K562 (cell line): Measurements from ENCODE around the gene CELF6. TPM values are rescaled to one million over a fixed set of nuclear protein-coding genes. Genes with fewer than 3 reads are reported as not detected.

Experiments used
- CBFA2T2 ChIP-seq: fragments of 450-650 bp; conservative IDR thresholded peaks from 2 replicates; pipeline ENCODE4 v1.6.1; 2017; ENCODE audit warnings: mild to moderate bottlenecking
- CHD2 ChIP-seq: IDR thresholded peaks from 2 replicates; pipeline ENCODE4 v1.6.1; 2011; ENCODE audit warnings: low read depth, low read length
- ESRRB ChIP-seq: fragments of 250-450 bp; sonication (Bioruptor Pico); IDR thresholded peaks from 2 replicates; pipeline ENCODE4 v1.5.0; 2020; ENCODE audit warnings: mild to moderate bottlenecking, moderate library complexity, borderline replicate concordance
- ETV1 ChIP-seq: fragments of 450-650 bp; conservative IDR thresholded peaks from 2 replicates; pipeline ENCODE4 v1.6.1; 2016; ENCODE audit warnings: missing genetic modification characterization, control low read depth, low read depth, missing compliant biosample characterization
- ETV6 ChIP-seq, 3 experiments: fragments of 150-350 bp in 1 of 3; sonication (generic) in 1 of 3; formaldehyde crosslinking in 1 of 3; IDR thresholded peaks; 2 replicates each; pipeline versions ENCODE4 v1.6.1 to v1.8.0; 2014 to 2022; ENCODE audit warnings: borderline replicate concordance in 2 of 3, low read depth in 2 of 3, antibody characterized with exemption in 1 of 3, low read length in 1 of 3, mild to moderate bottlenecking in 1 of 3, missing genetic modification reagents in 1 of 3
- HDAC1 ChIP-seq, 2 experiments: fragments of 450-650 bp; IDR thresholded peaks; 2 replicates each; pipeline ENCODE4 v1.6.1; 2016 to 2017; ENCODE audit warnings: inconsistent platforms in 1 of 2, mild to moderate bottlenecking in 1 of 2, moderate library complexity in 1 of 2
- HDAC2 ChIP-seq: fragments of 450-650 bp; IDR thresholded peaks from 2 replicates; pipeline ENCODE4 v1.6.1; 2016; ENCODE audit warnings: mild to moderate bottlenecking
- HMGN3 ChIP-seq: IDR thresholded peaks from 2 replicates; pipeline ENCODE4 v1.6.1; 2011; ENCODE audit warnings: borderline replicate concordance, low read depth, mild to moderate bottlenecking, mixed read lengths, low read length; ENCODE audit not compliant: insufficient read length; ENCODE audit errors: extremely low read depth
- NEUROD1 ChIP-seq: fragments of 150-350 bp; IDR thresholded peaks from 2 replicates; pipeline ENCODE4 v1.6.1; 2014; ENCODE audit warnings: borderline replicate concordance, low read length, low read depth; ENCODE audit not compliant: partially characterized antibody
- NFYB ChIP-seq: IDR thresholded peaks from 2 replicates; pipeline ENCODE4 v1.6.1; 2011; ENCODE audit warnings: mild to moderate bottlenecking, moderate library complexity; ENCODE audit not compliant: insufficient read length; ENCODE audit errors: extremely low read depth
- POLR2G ChIP-seq: fragments of 200-400 bp; formaldehyde crosslinking; IDR thresholded peaks from 2 replicates; pipeline ENCODE4 v1.6.1; 2017; ENCODE audit warnings: low read depth, mild to moderate bottlenecking, antibody characterized with exemption, low read length, moderate library complexity
- RBM34 ChIP-seq: fragments of 200-400 bp; formaldehyde crosslinking; IDR thresholded peaks from 2 replicates; pipeline ENCODE4 v1.6.1; 2018; ENCODE audit warnings: low read length, borderline replicate concordance; ENCODE audit not compliant: insufficient read depth
- SAFB ChIP-seq: fragments of 200-400 bp; formaldehyde crosslinking; IDR thresholded peaks from 2 replicates; pipeline ENCODE4 v1.6.1; 2017; ENCODE audit warnings: low read depth, low read length, borderline replicate concordance
- SAFB2 ChIP-seq: fragments of 200-400 bp; formaldehyde crosslinking; IDR thresholded peaks from 2 replicates; pipeline ENCODE4 v1.6.1; 2018; ENCODE audit warnings: borderline replicate concordance, low read length, low read depth, moderate library complexity; ENCODE audit not compliant: severe bottlenecking
- ZC3H4 ChIP-seq: sonication (generic); formaldehyde crosslinking; IDR thresholded peaks from 2 replicates; pipeline ENCODE4 v1.9.0; 2021; ENCODE audit warnings: missing genetic modification reagents, borderline replicate concordance
- ZNF184 ChIP-seq: sonication (generic); formaldehyde crosslinking; IDR thresholded peaks from 2 replicates; pipeline ENCODE4 v1.5.0; 2020; ENCODE audit warnings: missing genetic modification reagents
- ZNF263 ChIP-seq: sonication (generic); formaldehyde crosslinking; IDR thresholded peaks from 2 replicates; pipeline ENCODE4 v1.8.0; 2022; ENCODE audit warnings: mild to moderate bottlenecking, missing genetic modification reagents, borderline replicate concordance
- ZNF274 ChIP-seq: IDR thresholded peaks from 2 replicates; pipeline ENCODE4 v1.6.1; 2011; ENCODE audit warnings: low read depth, mild to moderate bottlenecking, low read length, moderate library complexity, borderline replicate concordance
- ZNF3 ChIP-seq: fragments of 250-450 bp; sonication (Bioruptor Pico); IDR thresholded peaks from 2 replicates; pipeline ENCODE4 v1.5.0; 2021; ENCODE audit warnings: mild to moderate bottlenecking, moderate library complexity
- polyA plus RNA-seq, 8 experiments: library from polyadenylated mRNA; depleted of rRNA in 4 of 8; stranded (reverse) in 5 of 8; unstranded in 3 of 8; fragments of >200 nt; fragmentation: Nextera tagmentation in 2 of 8; fragmentation: Illumina TruSeq in 1 of 8; extraction: Ambion mirVana in 2 of 8; extraction: Trizol in 1 of 8; gene quantifications; 2 replicates each; pipeline versions ENCODE4 v1.2.1 to v1.2.3, GENCODE V29; 2011 to 2014; ENCODE audit warnings: inconsistent platforms in 1 of 8, missing spikeins in 1 of 8
- total RNA-seq, 7 experiments: library from RNA; depleted of rRNA in 6 of 7; stranded (reverse); fragments of >200 nt in 6 of 7; fragmentation: Illumina TruSeq in 2 of 7; extraction: Trizol in 2 of 7; gene quantifications; 2 replicates each; pipeline versions ENCODE4 v1.2.1 to v1.2.3, GENCODE V29; 2011 to 2021; ENCODE audit warnings: low replicate concordance in 1 of 7
- TF ChIP-seq, protein P1 (sequence below): sonication (generic); formaldehyde crosslinking; IDR thresholded peaks from 2 replicates; pipeline ENCODE4 v1.8.1; 2023; ENCODE audit warnings: mild to moderate bottlenecking, missing genetic modification reagents
- TF ChIP-seq, protein P2 (sequence below): fragments of 250-450 bp; sonication (Bioruptor Pico); IDR thresholded peaks from 2 replicates; pipeline ENCODE4 v1.4.0; 2020; ENCODE audit warnings: mild to moderate bottlenecking, moderate library complexity
- TF ChIP-seq, protein P3 (sequence below): fragments of 450-650 bp; IDR thresholded peaks from 2 replicates; pipeline ENCODE4 v1.6.1; 2014; ENCODE audit warnings: low read depth, mild to moderate bottlenecking, moderate library complexity, borderline replicate concordance

Gene CELF6
- total and polyA plus RNA-seq, 9 of the 15 experiments (the other 6 are each of a cell fraction or from before 2014, with no cell fraction given), result 0.01 to 0.11 TPM; not detected in 7

DNA sequence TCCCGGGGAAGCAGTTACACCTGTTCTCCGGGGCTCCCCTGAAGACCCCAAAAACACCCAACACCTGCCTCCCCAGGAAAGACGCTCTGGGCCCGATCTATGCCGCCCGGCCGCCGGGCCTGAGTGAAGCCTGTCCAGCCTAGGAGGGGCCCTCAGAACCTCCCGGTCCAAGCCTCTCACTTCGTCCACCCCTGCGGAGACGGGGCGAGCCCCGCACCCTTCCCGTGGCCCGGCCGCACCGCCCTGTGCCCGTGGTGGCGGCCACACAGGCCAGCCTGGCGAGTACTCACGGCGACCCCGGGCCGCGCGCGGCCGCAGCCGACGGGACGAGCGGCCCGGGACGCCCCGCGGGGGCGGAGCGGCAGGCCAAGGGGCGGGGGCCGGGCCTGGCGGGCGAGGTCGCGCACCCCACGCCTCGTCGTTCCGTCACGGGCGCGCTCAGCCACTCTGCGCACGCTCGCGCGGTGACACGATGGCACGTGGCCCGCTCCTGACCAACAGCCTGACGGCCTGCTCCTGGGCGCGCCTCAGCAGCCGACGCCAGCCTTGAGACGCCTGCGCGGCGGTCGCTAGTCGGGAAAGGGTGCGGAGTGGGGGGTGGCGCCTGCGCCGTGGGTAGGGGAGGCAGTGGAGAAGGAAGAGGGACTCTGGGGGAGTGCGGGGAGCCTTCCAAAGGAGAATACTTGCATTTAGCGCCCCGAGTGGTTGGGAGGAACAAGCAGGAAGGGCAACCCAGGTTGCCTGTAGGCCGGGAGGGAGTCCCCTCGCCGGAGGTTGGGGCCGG is 47.6 kb downstream of the CELF6 start, which contains the start of gene PARP6 (continued):
- peak; percentile 52 for TF ChIP-seq NEUROD1
- TF ChIP-seq ZNF263, result peak; percentile 25; the same call in 1 of the 2 replicates
- TF ChIP-seq, protein P1, sequence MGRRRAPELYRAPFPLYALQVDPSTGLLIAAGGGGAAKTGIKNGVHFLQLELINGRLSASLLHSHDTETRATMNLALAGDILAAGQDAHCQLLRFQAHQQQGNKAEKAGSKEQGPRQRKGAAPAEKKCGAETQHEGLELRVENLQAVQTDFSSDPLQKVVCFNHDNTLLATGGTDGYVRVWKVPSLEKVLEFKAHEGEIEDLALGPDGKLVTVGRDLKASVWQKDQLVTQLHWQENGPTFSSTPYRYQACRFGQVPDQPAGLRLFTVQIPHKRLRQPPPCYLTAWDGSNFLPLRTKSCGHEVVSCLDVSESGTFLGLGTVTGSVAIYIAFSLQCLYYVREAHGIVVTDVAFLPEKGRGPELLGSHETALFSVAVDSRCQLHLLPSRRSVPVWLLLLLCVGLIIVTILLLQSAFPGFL (CRISPR knock-in tag), result no peak
- TF ChIP-seq ETV1, result 0 out of 2 replicates have a peak, but pooled peaks have one; percentile 18
- TF ChIP-seq CBFA2T2, result 0 out of 2 replicates have a peak, but pooled peaks have one; percentile 42
- TF ChIP-seq CHD2, result peak; percentile 48; the same call in 1 of the 2 replicates
- TF ChIP-seq HDAC2, result 0 out of 2 replicates have a peak, but pooled peaks have one; percentile 14
- TF ChIP-seq ZNF274, result no peak
- 0 out of 4 replicates have a peak, but pooled peaks of 1 of the 2 experiments have one; percentile 40 for TF ChIP-seq ETV6 (IDR thresholded peaks at IDR 0.05; ENCODE audit: borderline replicate concordance in 1 of 2, low read depth in 2 of 2, low read length in 1 of 2)
- no peak for TF ChIP-seq ETV6 (CRISPR knock-in tag; IDR thresholded peaks at IDR 0.05; ENCODE audit: borderline replicate concordance)
- TF ChIP-seq POLR2G, result peak; percentile 88
- TF ChIP-seq NFYB, result peak; percentile 42
- TF ChIP-seq, protein P2, sequence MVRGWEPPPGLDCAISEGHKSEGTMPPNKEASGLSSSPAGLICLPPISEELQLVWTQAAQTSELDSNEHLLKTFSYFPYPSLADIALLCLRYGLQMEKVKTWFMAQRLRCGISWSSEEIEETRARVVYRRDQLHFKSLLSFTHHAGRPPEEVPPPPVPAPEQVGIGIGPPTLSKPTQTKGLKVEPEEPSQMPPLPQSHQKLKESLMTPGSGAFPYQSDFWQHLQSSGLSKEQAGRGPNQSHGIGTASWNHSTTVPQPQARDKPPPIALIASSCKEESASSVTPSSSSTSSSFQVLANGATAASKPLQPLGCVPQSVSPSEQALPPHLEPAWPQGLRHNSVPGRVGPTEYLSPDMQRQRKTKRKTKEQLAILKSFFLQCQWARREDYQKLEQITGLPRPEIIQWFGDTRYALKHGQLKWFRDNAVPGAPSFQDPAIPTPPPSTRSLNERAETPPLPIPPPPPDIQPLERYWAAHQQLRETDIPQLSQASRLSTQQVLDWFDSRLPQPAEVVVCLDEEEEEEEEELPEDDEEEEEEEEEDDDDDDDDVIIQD (CRISPR knock-in tag), result no peak
- peak in 1 of 2 experiments; percentile 74; a peak in 2 of 4 replicates for TF ChIP-seq HDAC1 (IDR thresholded peaks at IDR 0.05)
- TF ChIP-seq HMGN3, result peak; percentile 67
- no peak for TF ChIP-seq ZNF3 (CRISPR knock-in tag)
- TF ChIP-seq ZNF184 (CRISPR knock-in tag), result no peak
- TF ChIP-seq SAFB, result peak; percentile 89
- 0 out of 2 replicates have a peak, but pooled peaks have one; percentile 48 for TF ChIP-seq ZC3H4 (CRISPR knock-in tag)
- TF ChIP-seq RBM34, result 0 out of 2 replicates have a peak, but pooled peaks have one; percentile 64
- TF ChIP-seq ESRRB (CRISPR knock-in tag), result no peak
- TF ChIP-seq, protein P3, sequence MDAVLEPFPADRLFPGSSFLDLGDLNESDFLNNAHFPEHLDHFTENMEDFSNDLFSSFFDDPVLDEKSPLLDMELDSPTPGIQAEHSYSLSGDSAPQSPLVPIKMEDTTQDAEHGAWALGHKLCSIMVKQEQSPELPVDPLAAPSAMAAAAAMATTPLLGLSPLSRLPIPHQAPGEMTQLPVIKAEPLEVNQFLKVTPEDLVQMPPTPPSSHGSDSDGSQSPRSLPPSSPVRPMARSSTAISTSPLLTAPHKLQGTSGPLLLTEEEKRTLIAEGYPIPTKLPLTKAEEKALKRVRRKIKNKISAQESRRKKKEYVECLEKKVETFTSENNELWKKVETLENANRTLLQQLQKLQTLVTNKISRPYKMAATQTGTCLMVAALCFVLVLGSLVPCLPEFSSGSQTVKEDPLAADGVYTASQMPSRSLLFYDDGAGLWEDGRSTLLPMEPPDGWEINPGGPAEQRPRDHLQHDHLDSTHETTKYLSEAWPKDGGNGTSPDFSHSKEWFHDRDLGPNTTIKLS, result peak; percentile 80; the same call in 1 of the 2 replicates
- TF ChIP-seq SAFB2, result no peak
